ENCODE data around the gene PLA2G5.

The PLA2G5 gene

GRCh38 chr1:20070357-20070756 is 363 bp downstream of the PLA2G5 start:
- DNase-seq = no peak

GRCh38 chr1:20071416-20071815 is 1.4 kb downstream of the PLA2G5 start:
- DNase-seq = no peak

- DNase-seq = no peak
These were observed 2.8 kb downstream of the PLA2G5 start for GRCh38 chr1:20072771-20073170.

- DNase-seq = no peak
These were observed 3.3 kb downstream of the PLA2G5 start for GRCh38 chr1:20073256-20073655.

DNA sequence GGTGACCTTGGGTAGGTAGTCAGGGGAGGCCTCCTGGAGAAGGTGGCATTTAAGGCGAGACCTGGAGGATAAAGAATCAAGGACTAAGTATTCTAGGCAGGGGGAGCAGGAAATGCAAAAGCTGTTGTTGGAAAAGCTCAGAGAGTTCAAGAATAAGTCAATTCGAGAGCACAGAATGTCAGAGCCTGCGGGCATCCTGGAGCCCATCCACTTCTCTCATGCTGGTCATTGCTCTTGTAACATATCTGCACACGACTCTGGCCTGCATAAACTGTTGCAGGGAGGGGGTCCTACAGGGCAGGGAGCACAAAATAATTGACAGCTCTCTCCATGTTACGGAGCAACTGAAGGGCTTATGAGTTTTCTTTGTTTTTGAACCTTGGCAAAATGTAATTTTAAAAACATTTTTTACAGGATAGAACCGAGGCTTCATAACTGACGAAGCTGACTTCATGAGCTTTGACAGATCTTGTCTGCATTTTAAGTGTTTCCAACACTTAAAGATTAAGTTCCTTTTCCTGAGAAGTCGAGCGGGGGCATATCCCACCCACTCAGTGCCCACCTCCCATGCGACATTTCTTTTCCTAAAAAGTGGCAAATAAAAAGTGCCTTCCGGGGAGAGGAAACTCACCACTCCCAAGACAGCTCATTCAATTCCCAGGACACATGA is 4.2 kb downstream of the PLA2G5 start:
- no peak for DNase-seq

GRCh38 chr1:20074725-20075171 is 4.8 kb downstream of the PLA2G5 start:
- no peak for DNase-seq

DNA sequence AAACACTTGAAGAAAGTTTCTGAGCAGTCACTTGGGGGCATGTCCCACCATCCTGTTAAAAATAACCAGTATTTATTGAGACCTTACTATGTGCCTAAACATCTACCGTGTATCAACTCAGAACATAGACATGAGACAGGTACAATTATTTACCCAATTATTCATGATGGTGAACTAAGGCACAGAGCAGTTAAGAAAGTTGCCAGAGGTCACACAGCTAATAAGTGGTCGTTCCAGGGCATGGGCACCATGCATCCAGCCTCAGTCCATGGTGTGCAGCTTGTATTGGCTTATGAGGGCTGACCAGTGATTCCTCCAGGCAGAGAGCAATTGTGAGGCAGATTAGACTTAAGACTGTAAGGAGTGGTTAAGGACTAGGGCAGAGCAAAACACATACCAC is 5.4 kb downstream of the PLA2G5 start:
- DNase-seq = no peak

DNA sequence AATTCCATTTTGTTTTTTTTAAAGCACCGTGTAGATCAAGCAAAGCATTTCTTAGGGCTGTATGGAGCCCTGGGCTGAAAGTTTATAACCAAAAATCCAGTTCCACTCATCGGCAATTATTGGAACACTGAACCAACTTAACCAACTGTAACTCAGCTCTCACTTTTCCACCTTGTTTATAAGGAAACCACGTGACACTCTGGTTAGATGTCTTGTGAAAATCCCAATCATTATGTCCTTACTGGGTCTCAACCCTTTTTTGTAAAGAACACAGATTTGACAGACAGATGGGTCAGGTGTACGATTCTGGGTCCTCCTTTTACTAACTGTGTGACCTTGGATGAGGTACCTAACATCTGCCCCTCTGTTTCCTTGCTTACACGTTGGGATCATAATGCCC is 6.2 kb downstream of the PLA2G5 start:
- DNase-seq = no peak

DNA sequence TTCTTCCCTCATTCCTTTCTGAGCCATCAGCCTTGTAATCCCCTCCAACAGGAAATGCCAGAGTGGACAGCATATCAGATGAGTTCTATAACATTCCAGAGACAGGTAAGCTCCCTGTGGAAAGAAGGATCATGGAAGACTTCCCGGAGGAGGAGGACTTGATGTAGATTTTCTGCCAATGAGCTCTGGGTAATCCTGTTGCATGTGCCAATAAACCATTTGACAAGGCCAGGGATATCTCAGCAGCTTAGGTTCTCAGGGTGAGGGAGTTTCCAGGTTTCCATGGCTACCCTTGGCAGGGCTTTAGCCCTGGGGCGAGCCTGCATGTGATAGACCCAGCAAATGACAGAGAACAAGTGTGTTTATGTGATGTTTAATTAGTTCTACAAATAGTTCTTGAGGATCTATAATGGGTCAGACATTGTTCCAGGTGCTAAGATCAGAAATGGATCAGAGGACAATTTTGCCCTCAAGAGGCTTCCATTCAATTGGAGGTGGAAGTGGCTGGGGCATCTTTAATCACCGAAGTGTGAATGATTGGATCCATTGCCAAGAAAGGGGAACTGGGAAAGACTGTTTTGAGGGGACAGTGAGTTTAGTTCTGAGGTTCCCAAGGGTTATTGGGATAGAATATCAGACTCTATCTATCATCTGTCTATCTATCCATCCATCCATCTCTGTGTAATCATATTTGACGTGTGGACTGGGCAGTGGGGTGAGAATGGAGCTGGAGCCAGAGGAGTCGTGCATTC is 6.9 kb downstream of the PLA2G5 start:
- no peak for DNase-seq

DNA sequence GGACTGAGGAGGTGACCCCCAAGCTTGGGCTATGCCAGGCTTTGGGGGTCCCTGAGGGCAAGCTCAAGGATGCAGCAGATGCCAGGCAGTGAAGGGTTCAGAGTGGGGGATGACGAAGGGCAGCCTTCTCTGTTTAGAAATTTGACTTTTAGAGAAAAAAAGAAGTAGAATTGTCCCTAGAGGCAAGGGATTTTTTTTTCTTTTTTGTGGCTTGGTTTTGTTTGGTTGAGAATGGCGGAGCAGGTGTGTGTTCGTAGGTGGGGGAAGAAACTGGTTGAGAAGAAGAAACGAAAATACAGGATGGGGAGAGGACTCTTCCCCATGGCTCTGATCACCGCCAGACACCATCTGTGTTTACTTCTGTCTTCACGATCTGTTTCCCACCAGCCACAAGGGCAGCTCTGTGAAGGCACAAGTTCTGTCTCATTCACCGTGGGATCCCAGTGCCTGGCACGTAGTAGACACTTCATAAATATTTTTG is 8.2 kb downstream of the PLA2G5 start:
- DNase-seq = no peak

DNA sequence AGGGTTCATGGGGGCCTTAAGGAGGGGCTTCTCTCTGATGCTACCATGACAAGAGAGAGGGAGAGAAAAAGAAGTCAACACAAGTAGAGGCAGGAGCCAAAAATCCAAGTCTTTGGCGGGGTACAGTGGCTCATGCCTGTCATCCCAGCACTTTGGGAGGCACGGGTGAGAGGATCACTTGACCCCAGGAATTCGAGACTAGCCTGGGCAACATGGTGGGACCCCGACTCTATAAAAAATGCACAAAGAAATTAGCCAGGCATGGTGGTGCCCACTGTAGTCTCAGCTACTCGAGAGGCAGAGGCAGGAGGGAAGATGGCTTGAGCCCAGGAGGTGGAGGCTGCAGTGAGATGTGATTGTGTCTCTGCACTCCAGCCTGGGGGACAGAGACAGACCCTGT is 8.7 kb downstream of the PLA2G5 start:
- DNase-seq = no peak

DNA sequence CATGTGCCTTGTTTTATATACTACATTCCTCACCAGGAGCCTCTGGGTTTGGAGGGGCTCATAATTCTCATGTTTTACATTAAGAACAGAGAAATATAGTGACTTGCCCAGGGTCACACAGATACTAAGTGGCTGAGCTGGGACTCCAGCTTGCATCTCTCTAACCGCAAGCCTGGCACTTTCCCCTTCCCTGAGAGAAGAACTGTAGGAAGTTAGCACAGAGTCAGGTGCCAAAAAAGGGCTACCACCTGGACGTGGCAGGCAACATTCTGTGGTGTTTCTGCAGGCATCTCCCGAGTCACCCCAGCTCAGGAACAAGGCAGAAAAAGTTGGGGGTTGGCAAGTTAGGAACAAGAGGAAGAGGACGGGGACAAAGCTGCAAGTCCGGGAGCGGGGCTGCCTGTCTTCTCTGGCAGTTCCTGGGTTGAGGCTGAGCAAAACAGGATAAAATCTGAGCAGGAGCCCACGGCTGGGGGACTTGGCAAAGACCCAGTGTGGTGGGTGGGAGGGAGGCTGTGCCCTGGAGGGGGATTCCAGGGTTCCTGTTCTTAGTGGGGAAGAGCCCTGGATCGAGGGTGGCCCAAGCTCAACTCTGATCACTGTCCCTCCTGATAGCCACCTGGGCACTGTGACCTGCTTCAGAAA is 9.8 kb downstream of the PLA2G5 start:
- DNase-seq = no peak

DNA sequence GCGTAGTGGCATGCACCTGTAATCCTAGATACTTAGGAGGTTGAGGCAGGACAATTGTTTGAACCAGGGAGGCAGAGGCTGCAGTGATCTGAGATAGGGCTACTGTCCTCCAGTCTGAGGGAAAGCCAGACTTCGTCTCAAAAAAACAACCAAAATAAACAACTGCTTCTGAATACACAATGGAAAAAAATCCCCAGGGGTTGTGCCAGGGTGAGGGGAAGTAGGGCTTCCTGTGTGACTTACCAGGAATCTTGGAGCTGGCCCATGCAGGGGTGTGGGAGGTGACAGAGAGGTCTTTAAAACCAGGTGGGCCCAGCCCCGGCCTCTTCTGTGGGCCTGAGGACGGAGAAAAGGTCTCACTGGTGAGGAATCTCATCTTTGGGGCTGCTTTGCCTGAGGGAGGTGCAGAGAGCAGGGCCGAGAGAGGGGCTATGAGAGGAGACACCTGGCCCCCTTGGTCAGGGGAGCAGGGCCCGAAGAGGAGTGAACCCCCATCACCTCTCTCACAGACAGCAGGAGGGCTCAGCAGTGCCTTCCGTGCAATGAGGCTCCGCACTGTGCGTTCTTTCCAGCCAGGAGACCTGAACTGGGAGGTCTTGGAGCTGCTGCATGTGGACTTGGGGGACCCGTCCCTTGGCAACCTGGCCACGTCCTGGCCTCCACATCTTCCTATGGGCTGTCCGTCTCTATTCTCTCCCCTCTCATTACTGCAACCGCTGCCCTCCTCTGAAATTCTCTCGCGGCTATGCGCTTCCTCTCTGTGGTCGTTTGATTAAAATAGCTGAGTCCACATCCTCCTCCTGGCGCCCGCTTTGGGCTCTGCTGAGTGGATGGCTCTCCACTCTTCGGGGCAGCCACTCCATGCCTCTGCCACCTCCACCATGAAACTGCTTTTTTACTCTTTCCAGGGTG is 10.7 kb downstream of the PLA2G5 start:
- DNase-seq = no peak

- DNase-seq = no peak
These were observed 11.4 kb downstream of the PLA2G5 start for GRCh38 chr1:20081353-20081810.

DNA sequence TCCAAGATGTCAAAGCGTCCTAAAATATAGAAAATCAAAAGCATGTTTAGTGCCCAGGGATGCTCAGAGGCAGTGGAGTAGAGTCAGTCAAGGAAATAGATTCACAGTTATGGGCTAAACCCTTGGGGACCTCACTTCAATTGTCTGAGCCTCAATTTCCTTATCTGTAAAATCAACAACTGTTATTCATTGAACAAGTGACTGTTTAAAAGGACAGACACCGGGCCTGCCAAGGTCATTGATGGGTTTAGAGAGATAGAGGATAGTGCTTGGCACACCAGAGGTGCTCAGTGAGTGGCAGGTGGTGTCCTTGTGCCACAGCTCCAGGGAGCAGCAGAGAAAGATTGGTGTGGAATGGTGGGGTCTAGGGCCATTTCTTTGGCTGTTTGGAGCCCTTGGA is 12.8 kb downstream of the PLA2G5 start:
- DNase-seq = no peak

DNA sequence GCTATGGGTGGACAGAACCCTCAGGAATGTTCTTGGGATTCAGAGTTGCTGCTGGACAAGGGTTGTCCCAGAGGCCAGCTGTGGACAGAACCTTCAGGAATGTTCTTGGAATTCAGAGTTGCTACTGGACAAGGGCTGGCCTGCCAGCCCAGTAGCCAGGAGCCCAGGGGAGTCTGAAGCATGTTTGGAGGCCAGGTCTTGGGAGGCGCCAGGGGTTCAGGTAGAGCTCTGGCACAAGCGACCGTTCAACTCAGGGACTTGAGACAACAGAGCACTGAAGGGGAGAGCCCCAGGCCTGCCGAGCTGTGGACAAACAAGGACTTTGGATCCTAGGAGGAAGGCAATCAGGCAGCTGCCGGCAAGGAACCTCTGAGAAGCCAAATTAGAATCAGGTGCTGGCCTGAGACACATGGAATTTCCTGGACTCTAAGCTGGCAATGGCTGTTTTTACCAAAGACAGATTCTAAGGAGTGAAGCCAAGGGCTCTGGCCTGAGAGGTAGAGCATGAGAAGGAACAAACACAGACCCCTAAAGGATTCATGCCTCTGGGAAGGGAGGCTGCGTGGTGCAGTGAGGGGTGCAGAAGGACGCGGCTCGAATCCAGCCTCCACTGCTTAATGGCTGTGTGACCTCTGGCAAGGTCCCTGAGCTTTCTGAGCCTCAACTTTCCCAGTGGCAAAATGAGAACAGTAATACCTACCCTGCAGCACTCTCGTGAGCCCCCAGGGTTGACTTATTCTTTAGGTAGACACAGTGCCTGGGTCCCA is 13.4 kb downstream of the PLA2G5 start:
- no peak for DNase-seq

DNA sequence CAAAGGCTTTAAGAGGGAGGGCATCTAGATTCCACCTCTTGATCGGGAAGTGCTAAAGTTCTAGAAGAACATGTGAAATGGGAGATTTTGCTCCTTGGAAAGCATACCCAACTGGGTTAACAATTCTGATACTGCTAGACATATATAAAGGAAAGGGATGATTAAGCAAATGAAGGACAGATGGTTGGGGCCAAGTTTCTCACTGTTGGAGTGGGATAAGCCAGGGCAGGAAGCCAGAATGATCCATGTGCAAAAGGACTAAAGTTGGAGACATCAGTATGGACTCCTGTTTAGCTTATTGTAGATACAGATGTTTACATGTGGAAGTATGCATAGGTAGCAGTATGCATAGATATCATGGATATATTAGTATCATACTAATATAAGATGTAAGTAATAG is 16.8 kb downstream of the PLA2G5 start:
- no peak for DNase-seq

- no peak for DNase-seq
These were observed 17.7 kb downstream of the PLA2G5 start for GRCh38 chr1:20087668-20088067.

DNA sequence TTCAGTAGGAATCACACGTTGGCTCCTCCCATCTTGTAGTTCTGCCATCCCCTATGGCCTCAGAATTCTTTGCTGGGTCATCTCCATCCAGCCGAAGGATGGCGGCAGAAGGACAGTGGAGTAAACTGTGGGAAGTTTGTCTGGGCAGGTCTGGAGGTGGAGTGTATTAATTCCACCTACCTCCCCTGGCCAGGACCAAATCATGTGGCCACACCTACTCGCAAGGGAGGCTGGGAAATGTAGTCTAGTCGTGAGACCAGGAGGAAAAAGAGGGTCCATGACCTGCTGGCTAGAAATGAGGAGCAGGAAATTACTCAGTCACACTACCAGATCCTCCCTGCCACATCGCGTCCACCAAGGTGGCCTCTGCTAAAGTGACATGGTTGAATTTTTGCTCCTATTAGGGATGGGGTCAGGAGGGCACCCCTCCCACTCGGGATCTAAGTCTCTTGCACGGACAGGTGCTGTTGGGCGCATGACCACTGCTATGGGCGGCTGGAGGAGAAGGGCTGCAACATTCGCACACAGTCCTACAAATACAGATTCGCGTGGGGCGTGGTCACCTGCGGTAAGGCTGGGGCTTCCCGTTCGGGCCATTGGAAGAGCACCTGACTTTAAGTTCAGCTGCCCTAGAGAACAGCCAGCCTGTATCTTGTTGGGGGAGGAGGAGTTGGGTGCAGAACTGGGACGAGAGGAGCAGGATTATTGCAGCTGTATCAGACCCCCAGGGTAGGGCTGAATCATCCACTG is 19.5 kb downstream of the PLA2G5 start:
- no peak for DNase-seq

DNA sequence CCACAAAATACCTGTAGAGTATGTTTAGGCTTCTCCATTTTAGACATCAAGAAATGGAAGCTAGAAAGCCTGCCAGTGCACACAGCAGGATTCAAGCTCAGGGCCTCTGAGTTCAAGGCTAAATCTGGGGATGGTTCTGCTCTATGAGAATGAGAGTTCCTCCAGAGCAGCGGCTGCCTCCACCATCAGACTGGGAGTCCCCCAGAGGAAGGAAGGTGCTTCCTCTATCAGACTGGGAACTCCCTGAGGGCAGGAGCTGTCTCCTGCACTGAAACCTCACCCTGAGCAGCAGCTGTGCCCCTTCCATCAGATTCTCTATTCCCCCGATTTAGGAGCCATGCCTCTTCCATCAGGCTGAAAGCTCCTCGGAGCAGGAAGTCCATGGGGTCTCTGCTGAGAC is 20.1 kb downstream of the PLA2G5 start:
- DNase-seq = no peak

DNA sequence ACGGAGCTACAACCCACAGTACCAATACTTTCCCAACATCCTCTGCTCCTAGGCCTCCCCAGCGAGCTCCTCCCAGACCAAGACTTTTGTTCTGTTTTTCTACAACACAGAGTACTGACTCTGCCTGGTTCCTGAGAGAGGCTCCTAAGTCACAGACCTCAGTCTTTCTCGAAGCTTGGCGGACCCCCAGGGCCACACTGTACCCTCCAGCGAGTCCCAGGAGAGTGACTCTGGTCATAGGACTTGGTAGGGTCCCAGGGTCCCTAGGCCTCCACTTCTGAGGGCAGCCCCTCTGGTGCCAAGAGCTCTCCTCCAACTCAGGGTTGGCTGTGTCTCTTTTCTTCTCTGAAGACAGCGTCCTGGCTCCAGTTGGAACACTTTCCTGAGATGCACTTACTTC is 20.6 kb downstream of the PLA2G5 start:
- DNase-seq = no peak
